Neural cell (in vitro differentiated cells): Measurements from ENCODE around the gene FBXO46.

Experiments used
- EP300 ChIP-seq: fragments of 450-650 bp; conservative IDR thresholded peaks from 2 replicates; pipeline ENCODE4 v1.6.1; 2014; ENCODE audit warnings: antibody characterized with exemption, mild to moderate bottlenecking, moderate library complexity; ENCODE audit not compliant: poor library complexity, severe bottlenecking
- EZH2 ChIP-seq: fragments of 200-600, 300-800 bp; shearing (Covaris generic), sonication (generic); IDR thresholded peaks from 2 replicates; pipeline ENCODE4 v1.6.1; 2014; ENCODE audit warnings: antibody characterized with exemption, low read length, borderline replicate concordance, mild to moderate bottlenecking; ENCODE audit not compliant: insufficient read depth, poor library complexity, severe bottlenecking
- RAD21 ChIP-seq: fragments of 450-650 bp; conservative IDR thresholded peaks from 2 replicates; pipeline ENCODE4 v1.6.1; 2014; ENCODE audit warnings: antibody characterized with exemption, mild to moderate bottlenecking, moderate library complexity
- REST ChIP-seq: IDR thresholded peaks from 2 replicates; pipeline ENCODE4 v1.6.1; 2012; ENCODE audit warnings: borderline replicate concordance
- TF ChIP-seq, protein P1 (sequence below): fragments of 450-650 bp; IDR thresholded peaks from 2 replicates; pipeline ENCODE4 v1.5.1; 2014; ENCODE audit warnings: antibody characterized with exemption, mild to moderate bottlenecking, moderate library complexity; ENCODE audit not compliant: poor library complexity, severe bottlenecking

DNA sequence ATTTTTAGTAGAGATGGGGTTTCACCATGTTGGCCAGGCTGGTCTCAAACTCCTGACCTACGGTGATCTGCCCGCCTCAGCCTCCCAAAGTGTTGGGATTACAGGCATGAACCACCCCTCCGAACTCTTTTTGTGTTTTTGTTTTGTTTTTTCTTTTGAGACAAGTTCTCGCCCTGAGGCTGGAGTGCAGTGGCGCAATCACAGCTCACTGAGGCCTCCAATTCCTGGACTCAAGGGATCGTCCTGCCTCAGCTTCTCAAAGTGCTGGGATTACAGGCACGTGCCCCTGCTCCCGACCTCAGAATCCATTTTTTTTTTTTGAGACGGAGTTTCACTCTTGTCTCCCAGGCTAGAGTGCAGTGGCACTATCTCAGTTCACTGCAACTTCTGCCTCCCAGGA is 27.0 kb upstream of the FBXO46 start:
- TF ChIP-seq, protein P1, sequence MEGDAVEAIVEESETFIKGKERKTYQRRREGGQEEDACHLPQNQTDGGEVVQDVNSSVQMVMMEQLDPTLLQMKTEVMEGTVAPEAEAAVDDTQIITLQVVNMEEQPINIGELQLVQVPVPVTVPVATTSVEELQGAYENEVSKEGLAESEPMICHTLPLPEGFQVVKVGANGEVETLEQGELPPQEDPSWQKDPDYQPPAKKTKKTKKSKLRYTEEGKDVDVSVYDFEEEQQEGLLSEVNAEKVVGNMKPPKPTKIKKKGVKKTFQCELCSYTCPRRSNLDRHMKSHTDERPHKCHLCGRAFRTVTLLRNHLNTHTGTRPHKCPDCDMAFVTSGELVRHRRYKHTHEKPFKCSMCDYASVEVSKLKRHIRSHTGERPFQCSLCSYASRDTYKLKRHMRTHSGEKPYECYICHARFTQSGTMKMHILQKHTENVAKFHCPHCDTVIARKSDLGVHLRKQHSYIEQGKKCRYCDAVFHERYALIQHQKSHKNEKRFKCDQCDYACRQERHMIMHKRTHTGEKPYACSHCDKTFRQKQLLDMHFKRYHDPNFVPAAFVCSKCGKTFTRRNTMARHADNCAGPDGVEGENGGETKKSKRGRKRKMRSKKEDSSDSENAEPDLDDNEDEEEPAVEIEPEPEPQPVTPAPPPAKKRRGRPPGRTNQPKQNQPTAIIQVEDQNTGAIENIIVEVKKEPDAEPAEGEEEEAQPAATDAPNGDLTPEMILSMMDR: no peak
- TF ChIP-seq EZH2 (no peak), RAD21 (no peak), REST (no peak), EP300 (no peak)
